HG03039 (cell line): Measurements from ENCODE around the gene INPP5A.

Experiments used
- ATAC-seq: cut with Tn5 transposase; IDR thresholded peaks from one replicate; pipeline ENCODE4 v1.9.1; 2021; ENCODE audit warnings: mild to moderate bottlenecking, moderate library complexity; ENCODE audit not compliant: unreplicated experiment

INPP5A gene

GRCh38 chr10:132624061-132624846 lies 86.7 kb downstream of the INPP5A start:
- ATAC-seq, result no peak

- ATAC-seq, result no peak
Measured at GRCh38 chr10:132624847-132625471, 87.4 kb downstream of the INPP5A start.

GRCh38 chr10:132626019-132626760 lies 88.6 kb downstream of the INPP5A start:
- no peak for ATAC-seq

GRCh38 chr10:132626761-132627665 lies 89.4 kb downstream of the INPP5A start:
- no peak for ATAC-seq

GRCh38 chr10:132627666-132628531 lies 90.3 kb downstream of the INPP5A start:
- no peak for ATAC-seq

- ATAC-seq, result no peak
Measured at GRCh38 chr10:132628966-132629900, 91.6 kb downstream of the INPP5A start.

- no peak for ATAC-seq
Measured at GRCh38 chr10:132630156-132630555, 92.6 kb downstream of the INPP5A start.

- no peak for ATAC-seq
Measured at GRCh38 chr10:132630666-132631337, 93.2 kb downstream of the INPP5A start.

- ATAC-seq, result no peak
Measured at GRCh38 chr10:132631338-132631735, 93.8 kb downstream of the INPP5A start.

GRCh38 chr10:132632091-132632561 lies 94.5 kb downstream of the INPP5A start:
- ATAC-seq, result no peak

- no peak for ATAC-seq
Measured at GRCh38 chr10:132632851-132633684, 95.5 kb downstream of the INPP5A start.

GRCh38 chr10:132634241-132634946 lies 96.8 kb downstream of the INPP5A start:
- no peak for ATAC-seq

- ATAC-seq, result no peak
Measured at GRCh38 chr10:132634947-132635271, 97.3 kb downstream of the INPP5A start.

- no peak for ATAC-seq
Measured at GRCh38 chr10:132636358-132636757, 98.8 kb downstream of the INPP5A start.

GRCh38 chr10:132637477-132638129 lies 100.0 kb downstream of the INPP5A start:
- ATAC-seq, result no peak

GRCh38 chr10:132638130-132638515 lies 100.5 kb downstream of the INPP5A start:
- no peak for ATAC-seq
